Measurements from ENCODE around the gene EDC3.

Gene EDC3

DNA sequence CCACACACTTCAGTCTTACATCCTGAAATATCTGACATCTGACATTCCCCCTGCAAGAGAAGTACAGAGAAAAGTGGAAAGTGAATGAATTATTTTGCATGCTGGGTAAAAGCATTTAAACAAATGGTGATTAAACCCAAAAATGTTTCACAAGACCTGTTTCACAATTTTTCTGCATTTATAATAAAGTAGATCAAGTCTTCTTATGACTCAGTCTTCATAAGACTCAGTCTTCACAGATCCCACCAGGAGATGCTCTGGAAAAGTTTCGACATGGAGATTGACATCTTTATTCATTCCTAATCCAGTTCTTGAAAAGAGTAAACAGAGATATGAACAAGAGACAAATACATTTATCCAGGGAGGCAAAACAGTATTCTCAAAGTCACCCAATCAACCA, 13.2 kb upstream of the EDC3 start:
- no peaks in the 10 kb centered on the region for H3K9me3 ChIP-seq (ENCODE audit: control insufficient read depth, insufficient read depth, low read length)
- no peak overlapping the region for H3K4me3 ChIP-seq (ENCODE audit: low read depth, low read length)
- H3K4me1 ChIP-seq (ENCODE audit: control insufficient read depth, insufficient read depth, low read length), result no peaks in the 10 kb centered on the region
- H3K36me3 ChIP-seq (ENCODE audit: control insufficient read depth, insufficient read depth, low read length), result no peaks in the 10 kb centered on the region
- H3K27me3 ChIP-seq (ENCODE audit: control insufficient read depth, insufficient read depth, low read length), result no peaks in the 10 kb centered on the region
- no peak overlapping the region for H3K9ac ChIP-seq (ENCODE audit: low read depth, low read length)
- no peak overlapping the region for H3K27ac ChIP-seq (ENCODE audit: low read depth, low read length)

DNA sequence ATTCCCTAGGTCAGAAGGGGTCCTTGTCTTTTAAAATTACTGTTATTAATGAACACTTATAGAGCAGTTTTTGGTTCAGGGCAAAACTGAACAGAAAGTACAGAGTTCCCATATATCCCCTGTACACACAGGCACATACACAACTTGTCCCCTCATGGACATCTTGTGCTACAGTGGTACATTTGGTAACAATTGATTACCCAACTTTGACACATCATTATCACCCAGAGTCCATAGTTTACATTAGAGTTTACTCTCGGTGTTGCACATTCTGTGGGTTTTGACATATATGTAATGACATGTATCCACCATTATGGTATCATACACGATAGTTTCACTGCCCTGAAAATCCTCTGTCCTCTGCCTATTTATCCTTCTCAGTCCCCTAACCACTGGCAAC, 984 bp upstream of the EDC3 start:
- H3K27me3 ChIP-seq (ENCODE audit: control insufficient read depth, insufficient read depth, low read length), result no peaks in the 10 kb centered on the region
- H3K4me3 ChIP-seq (ENCODE audit: low read depth, low read length), result peak overlapping the region; percentile 97
- H3K9ac ChIP-seq (ENCODE audit: low read depth, low read length), result no peak overlapping the region
- H3K36me3 ChIP-seq (ENCODE audit: control insufficient read depth, insufficient read depth, low read length), result no peaks in the 10 kb centered on the region
- H3K9me3 ChIP-seq (ENCODE audit: control insufficient read depth, insufficient read depth, low read length), result no peaks in the 10 kb centered on the region
- no peak overlapping the region for H3K27ac ChIP-seq (ENCODE audit: low read depth, low read length)
- H3K4me1 ChIP-seq (ENCODE audit: control insufficient read depth, insufficient read depth, low read length), result 0 out of 2 replicates have a peak, but pooled peaks cover 4% of the 10 kb centered on the region

DNA sequence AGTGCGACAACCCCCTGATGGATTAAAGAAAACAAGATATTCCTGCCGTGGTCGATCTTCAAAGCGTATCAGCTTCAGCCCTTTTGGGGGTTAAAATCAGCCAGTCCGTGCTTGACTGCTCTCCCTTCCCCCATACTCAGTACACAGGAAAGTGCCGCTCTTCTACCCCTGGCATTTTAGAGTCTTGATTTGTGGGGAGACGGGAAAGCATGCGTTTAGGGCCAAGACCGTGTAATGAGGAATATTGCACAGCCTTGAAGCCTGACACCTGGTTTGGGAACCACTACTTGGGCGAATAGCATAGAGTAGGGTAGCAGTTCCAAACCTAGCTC, 540 bp upstream of the EDC3 start:
- Histone ChIP-seq H3K27me3 (ENCODE audit: control insufficient read depth, insufficient read depth, low read length) (no peaks in the 10 kb centered on the region), H3K9me3 (ENCODE audit: control insufficient read depth, insufficient read depth, low read length) (no peaks in the 10 kb centered on the region), H3K9ac (ENCODE audit: low read depth, low read length) (peak overlapping the region; percentile 91), H3K4me1 (ENCODE audit: control insufficient read depth, insufficient read depth, low read length) (0 out of 2 replicates have a peak, but pooled peaks cover 4% of the 10 kb centered on the region), H3K36me3 (ENCODE audit: control insufficient read depth, insufficient read depth, low read length) (no peaks in the 10 kb centered on the region), H3K27ac (ENCODE audit: low read depth, low read length) (peak overlapping the region; percentile 76), H3K4me3 (ENCODE audit: low read depth, low read length) (peak overlapping the region; percentile 97)

DNA sequence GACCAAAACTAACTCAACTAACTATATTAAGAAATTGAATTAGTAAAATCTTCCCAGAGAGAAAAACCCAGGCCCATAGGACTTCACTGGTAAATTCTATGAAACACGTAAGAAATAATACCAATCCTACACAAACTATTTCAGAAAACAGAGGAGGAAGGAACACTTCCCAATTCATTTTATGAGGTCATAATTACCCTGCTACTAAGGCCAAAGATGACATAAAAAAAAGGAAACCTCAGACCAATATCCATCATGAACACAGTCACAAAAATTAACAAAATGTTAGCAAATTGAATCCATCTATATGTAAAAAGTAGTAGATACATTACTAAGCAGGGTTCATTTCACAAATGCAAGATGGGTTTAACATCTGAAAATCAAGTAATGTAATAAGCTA, 3.5 kb downstream of the EDC3 start:
- no peaks in the 10 kb centered on the region for H3K9me3 ChIP-seq (ENCODE audit: control insufficient read depth, insufficient read depth, low read length)
- no peaks in the 10 kb centered on the region for H3K27me3 ChIP-seq (ENCODE audit: control insufficient read depth, insufficient read depth, low read length)
- no peak overlapping the region for H3K4me3 ChIP-seq (ENCODE audit: low read depth, low read length)
- H3K9ac ChIP-seq (ENCODE audit: low read depth, low read length), result no peak overlapping the region
- H3K4me1 ChIP-seq (ENCODE audit: control insufficient read depth, insufficient read depth, low read length), result 0 out of 2 replicates have a peak, but pooled peaks cover 4% of the 10 kb centered on the region
- H3K36me3 ChIP-seq (ENCODE audit: control insufficient read depth, insufficient read depth, low read length), result no peaks in the 10 kb centered on the region
- H3K27ac ChIP-seq (ENCODE audit: low read depth, low read length), result no peak overlapping the region

DNA sequence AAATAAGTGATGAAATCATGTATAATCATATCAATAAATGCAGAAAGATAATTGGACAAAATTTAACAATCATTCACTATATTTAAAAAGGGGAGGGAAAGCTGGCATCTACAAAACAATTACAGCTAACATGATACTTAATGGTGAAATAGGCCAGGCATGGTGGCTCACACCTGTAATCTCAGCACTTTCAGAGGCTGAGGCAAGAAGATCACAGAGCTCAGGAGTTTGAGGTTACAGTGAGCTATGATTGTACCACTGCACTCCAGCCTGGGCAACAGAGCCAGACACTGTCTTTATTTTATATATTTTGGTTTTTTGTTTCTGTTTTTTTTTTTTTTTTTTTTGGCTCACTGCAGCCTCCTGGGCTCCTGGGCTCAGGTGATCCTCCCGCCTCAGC, 12.1 kb downstream of the EDC3 start:
- no peak overlapping the region for H3K9ac ChIP-seq (ENCODE audit: low read depth, low read length)
- no peak overlapping the region for H3K27ac ChIP-seq (ENCODE audit: low read depth, low read length)
- H3K9me3 ChIP-seq (ENCODE audit: control insufficient read depth, insufficient read depth, low read length), result no peaks in the 10 kb centered on the region
- H3K36me3 ChIP-seq (ENCODE audit: control insufficient read depth, insufficient read depth, low read length), result peaks cover 7% of the 10 kb centered on the region; the same call in 1 of the 2 replicates
- no peak overlapping the region for H3K4me3 ChIP-seq (ENCODE audit: low read depth, low read length)
- no peaks in the 10 kb centered on the region for H3K4me1 ChIP-seq (ENCODE audit: control insufficient read depth, insufficient read depth, low read length)
- H3K27me3 ChIP-seq (ENCODE audit: control insufficient read depth, insufficient read depth, low read length), result no peaks in the 10 kb centered on the region

DNA sequence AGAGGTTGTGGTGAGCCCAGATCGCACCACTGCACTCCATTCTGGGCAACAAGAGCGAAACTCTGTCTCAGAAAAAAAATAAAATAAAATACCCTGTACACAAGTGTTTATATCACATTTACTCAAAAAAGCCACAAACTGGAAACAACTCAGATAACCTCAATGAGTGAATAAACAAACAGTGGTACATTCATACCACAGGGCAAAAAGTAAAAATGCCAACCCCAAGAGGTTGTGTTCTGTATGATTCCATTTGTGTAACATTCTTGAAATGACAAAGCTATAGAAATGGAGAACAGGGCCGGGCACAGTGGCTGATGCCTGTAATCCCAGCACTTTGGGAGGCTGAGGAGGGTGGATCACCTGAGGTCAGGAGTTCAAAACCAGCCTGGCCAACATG, 12.9 kb downstream of the EDC3 start:
- H3K4me3 ChIP-seq (ENCODE audit: low read depth, low read length), result no peak overlapping the region
- no peaks in the 10 kb centered on the region for H3K9me3 ChIP-seq (ENCODE audit: control insufficient read depth, insufficient read depth, low read length)
- peaks cover 7% of the 10 kb centered on the region; the same call in 1 of the 2 replicates for H3K36me3 ChIP-seq (ENCODE audit: control insufficient read depth, insufficient read depth, low read length)
- no peaks in the 10 kb centered on the region for H3K27me3 ChIP-seq (ENCODE audit: control insufficient read depth, insufficient read depth, low read length)
- no peaks in the 10 kb centered on the region for H3K4me1 ChIP-seq (ENCODE audit: control insufficient read depth, insufficient read depth, low read length)
- no peak overlapping the region for H3K27ac ChIP-seq (ENCODE audit: low read depth, low read length)
- H3K9ac ChIP-seq (ENCODE audit: low read depth, low read length), result no peak overlapping the region

DNA sequence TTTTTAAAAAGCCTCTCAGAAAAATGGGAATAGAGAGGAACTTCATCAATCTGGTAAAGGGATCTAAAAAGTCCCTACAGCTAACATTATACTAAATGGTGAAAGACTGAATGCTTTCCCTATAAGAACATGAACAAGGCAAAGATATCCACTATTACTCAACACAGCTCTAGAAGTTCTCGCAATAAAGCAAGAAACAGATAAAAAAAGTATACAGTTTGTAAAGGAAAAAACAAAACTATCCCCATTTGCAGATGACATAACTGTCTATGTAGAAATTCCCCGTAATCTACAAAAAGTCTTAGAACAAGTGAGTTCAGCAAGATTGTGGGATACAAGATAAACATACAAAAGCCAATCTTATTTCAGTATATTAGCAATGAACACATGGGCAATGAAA, 15.4 kb downstream of the EDC3 start:
- Histone ChIP-seq H3K9ac (ENCODE audit: low read depth, low read length) (no peak overlapping the region), H3K36me3 (ENCODE audit: control insufficient read depth, insufficient read depth, low read length) (no peaks in the 10 kb centered on the region), H3K27me3 (ENCODE audit: control insufficient read depth, insufficient read depth, low read length) (no peaks in the 10 kb centered on the region), H3K9me3 (ENCODE audit: control insufficient read depth, insufficient read depth, low read length) (no peaks in the 10 kb centered on the region), H3K27ac (ENCODE audit: low read depth, low read length) (no peak overlapping the region), H3K4me3 (ENCODE audit: low read depth, low read length) (no peak overlapping the region), H3K4me1 (ENCODE audit: control insufficient read depth, insufficient read depth, low read length) (no peaks in the 10 kb centered on the region)

DNA sequence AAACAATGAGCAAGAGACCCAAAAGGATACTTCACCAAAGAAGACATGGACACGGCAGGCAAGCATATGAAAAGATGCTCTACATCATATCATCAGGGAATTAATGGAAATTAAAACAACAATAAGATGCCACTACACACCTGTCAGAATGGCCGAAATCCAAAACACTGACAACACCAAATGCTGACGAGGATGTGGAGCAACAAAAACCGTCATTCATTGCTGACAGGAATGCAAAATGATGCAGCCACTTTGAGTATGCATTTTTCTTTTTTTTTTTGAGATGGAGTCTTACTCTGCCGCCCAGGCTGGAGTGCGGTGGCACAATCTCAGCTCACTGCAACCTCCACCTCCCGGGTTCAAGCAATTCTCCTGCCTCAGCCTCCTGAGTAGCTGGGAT, 19.0 kb downstream of the EDC3 start:
- no peak overlapping the region for H3K9ac ChIP-seq (ENCODE audit: low read depth, low read length)
- no peaks in the 10 kb centered on the region for H3K27me3 ChIP-seq (ENCODE audit: control insufficient read depth, insufficient read depth, low read length)
- H3K36me3 ChIP-seq (ENCODE audit: control insufficient read depth, insufficient read depth, low read length), result peaks cover 23% of the 10 kb centered on the region
- no peak overlapping the region for H3K4me3 ChIP-seq (ENCODE audit: low read depth, low read length)
- H3K9me3 ChIP-seq (ENCODE audit: control insufficient read depth, insufficient read depth, low read length), result no peaks in the 10 kb centered on the region
- H3K4me1 ChIP-seq (ENCODE audit: control insufficient read depth, insufficient read depth, low read length), result no peaks in the 10 kb centered on the region
- no peak overlapping the region for H3K27ac ChIP-seq (ENCODE audit: low read depth, low read length)

DNA sequence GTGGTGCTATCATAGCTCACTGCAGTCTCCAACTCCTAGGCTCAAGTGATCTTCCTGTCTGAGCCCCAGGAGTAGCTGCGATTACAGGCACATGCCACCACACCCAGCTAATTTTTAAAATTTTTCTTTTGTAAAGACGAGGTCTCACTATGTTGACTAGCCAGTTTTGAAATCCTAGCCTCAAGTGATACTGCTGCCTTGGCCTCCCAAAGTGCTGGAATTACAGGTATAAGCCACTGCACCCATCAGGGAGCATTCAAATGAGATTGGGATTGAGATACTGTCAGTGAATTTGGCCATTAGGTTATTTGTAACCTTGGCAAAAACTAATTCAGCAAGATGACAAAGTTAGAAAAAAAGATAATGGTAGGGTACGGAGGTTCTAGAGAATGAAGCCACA, 21.7 kb downstream of the EDC3 start:
- Histone ChIP-seq H3K4me3 (ENCODE audit: low read depth, low read length) (no peak overlapping the region), H3K4me1 (ENCODE audit: control insufficient read depth, insufficient read depth, low read length) (no peaks in the 10 kb centered on the region), H3K9me3 (ENCODE audit: control insufficient read depth, insufficient read depth, low read length) (no peaks in the 10 kb centered on the region), H3K27ac (ENCODE audit: low read depth, low read length) (no peak overlapping the region), H3K36me3 (ENCODE audit: control insufficient read depth, insufficient read depth, low read length) (peaks cover 36% of the 10 kb centered on the region), H3K27me3 (ENCODE audit: control insufficient read depth, insufficient read depth, low read length) (no peaks in the 10 kb centered on the region), H3K9ac (ENCODE audit: low read depth, low read length) (no peak overlapping the region)

DNA sequence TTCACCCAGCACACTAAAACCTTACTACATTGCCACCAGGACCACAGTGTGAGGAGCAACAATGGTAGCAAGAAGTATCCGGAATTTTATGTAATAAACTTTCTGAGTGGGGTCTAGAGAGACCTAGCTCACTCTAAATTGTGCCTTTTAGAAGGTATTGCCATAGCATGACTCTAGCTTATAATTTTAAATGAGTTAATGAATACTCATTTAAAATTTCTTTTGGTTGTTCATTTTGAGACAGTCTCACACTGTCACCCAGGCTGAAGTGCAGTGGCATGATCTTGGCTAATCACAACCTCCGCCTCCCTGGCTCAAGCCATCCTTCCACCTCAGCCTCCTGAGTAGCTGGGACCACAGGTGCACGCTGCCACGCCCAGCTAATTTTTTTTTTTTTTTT, 26.2 kb downstream of the EDC3 start:
- no peak overlapping the region for H3K27ac ChIP-seq (ENCODE audit: low read depth, low read length)
- H3K36me3 ChIP-seq (ENCODE audit: control insufficient read depth, insufficient read depth, low read length), result peaks cover 42% of the 10 kb centered on the region
- no peak overlapping the region for H3K4me3 ChIP-seq (ENCODE audit: low read depth, low read length)
- H3K4me1 ChIP-seq (ENCODE audit: control insufficient read depth, insufficient read depth, low read length), result no peaks in the 10 kb centered on the region
- H3K9ac ChIP-seq (ENCODE audit: low read depth, low read length), result no peak overlapping the region
- H3K27me3 ChIP-seq (ENCODE audit: control insufficient read depth, insufficient read depth, low read length), result no peaks in the 10 kb centered on the region
- H3K9me3 ChIP-seq (ENCODE audit: control insufficient read depth, insufficient read depth, low read length), result no peaks in the 10 kb centered on the region

DNA sequence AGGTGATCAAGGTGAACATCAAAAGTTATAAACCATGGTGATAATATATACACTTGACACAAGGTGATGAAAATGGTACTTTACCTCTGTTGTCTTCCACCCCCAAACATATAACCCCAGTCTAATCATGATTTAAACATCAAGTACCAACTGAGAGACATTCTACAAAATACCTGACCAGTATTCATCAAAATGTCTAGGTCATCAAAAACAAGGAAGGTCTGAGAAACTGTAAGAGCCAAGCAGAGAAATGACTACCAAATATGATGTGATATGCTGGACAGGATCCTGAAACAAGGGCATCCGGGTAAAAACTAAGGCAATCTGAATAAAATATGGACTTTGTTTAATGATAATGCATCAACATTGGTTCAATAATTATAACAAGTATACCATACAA, 27.8 kb downstream of the EDC3 start:
- H3K27ac ChIP-seq (ENCODE audit: low read depth, low read length), result no peak overlapping the region
- H3K4me3 ChIP-seq (ENCODE audit: low read depth, low read length), result no peak overlapping the region
- H3K9me3 ChIP-seq (ENCODE audit: control insufficient read depth, insufficient read depth, low read length), result no peaks in the 10 kb centered on the region
- H3K27me3 ChIP-seq (ENCODE audit: control insufficient read depth, insufficient read depth, low read length), result no peaks in the 10 kb centered on the region
- H3K4me1 ChIP-seq (ENCODE audit: control insufficient read depth, insufficient read depth, low read length), result peaks cover 4% of the 10 kb centered on the region; the same call in 1 of the 2 replicates
- no peak overlapping the region for H3K9ac ChIP-seq (ENCODE audit: low read depth, low read length)
- H3K36me3 ChIP-seq (ENCODE audit: control insufficient read depth, insufficient read depth, low read length), result peaks cover 32% of the 10 kb centered on the region

DNA sequence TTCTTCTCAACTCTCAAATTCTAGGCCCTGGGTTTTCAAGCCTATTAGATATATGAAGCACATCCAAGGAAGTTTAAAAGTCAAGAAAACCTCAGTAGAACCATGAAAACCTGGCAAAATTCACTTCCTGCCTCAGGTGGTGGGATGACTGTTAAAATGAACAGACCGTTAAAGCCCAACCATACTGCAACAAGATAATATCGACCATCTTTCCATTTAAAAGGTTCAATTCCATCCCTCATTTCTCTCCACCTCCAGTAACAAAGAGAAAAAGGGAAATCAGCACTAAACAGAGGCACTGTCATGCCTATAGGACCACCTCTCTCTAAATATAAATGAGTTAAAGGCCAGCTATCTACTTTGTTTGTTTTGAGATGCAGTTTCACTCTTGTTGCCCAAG, 31.2 kb downstream of the EDC3 start:
- Histone ChIP-seq H3K27ac (ENCODE audit: low read depth, low read length) (no peak overlapping the region), H3K4me1 (ENCODE audit: control insufficient read depth, insufficient read depth, low read length) (peaks cover 4% of the 10 kb centered on the region; the same call in 1 of the 2 replicates), H3K36me3 (ENCODE audit: control insufficient read depth, insufficient read depth, low read length) (peaks cover 10% of the 10 kb centered on the region; the same call in 1 of the 2 replicates), H3K9ac (ENCODE audit: low read depth, low read length) (no peak overlapping the region), H3K9me3 (ENCODE audit: control insufficient read depth, insufficient read depth, low read length) (no peaks in the 10 kb centered on the region), H3K27me3 (ENCODE audit: control insufficient read depth, insufficient read depth, low read length) (no peaks in the 10 kb centered on the region), H3K4me3 (ENCODE audit: low read depth, low read length) (no peak overlapping the region)
